AG04449 (cell line): ENCODE results near the gene CENPP.

Source experiments
- CTCF ChIA-PET: fragments of 350-600 bp; formaldehyde crosslinking; extraction: SDS; loops from one replicate; lab custom pipeline; 2021; ENCODE audit warnings: antibody characterized with exemption; lab: Yijun Ruan, JAX
- POLR2A ChIA-PET: fragments of 400-600, 350-600 bp; formaldehyde crosslinking; extraction: SDS; loops from one replicate; lab custom pipeline; 2020; ENCODE audit warnings: antibody characterized with exemption, inconsistent platforms; lab: Yijun Ruan, JAX
- DNase-seq: peaks from one replicate; pipeline ENCODE4 v3.0.0-alpha.2; 2010; ENCODE audit warnings: low read depth, low spot score
- H3K4me3 ChIP-seq: 2 replicates; pipeline ENCODE4 v1.5.1; 2011; ENCODE audit warnings: low read depth, mild to moderate bottlenecking, control low read depth, low read length
- TF ChIP-seq, protein P1 (sequence below): IDR thresholded peaks from one replicate; pipeline ENCODE4 v1.5.1; 2011; ENCODE audit warnings: mild to moderate bottlenecking, moderate library complexity, low read length, control low read depth, inconsistent platforms; ENCODE audit not compliant: insufficient read depth; ENCODE audit errors: missing control alignments

Gene CENPP

GRCh38 chr9:92616199-92616641 lies 290.5 kb downstream of the CENPP start:
- no peak for DNase-seq
- TF ChIP-seq, protein P1, sequence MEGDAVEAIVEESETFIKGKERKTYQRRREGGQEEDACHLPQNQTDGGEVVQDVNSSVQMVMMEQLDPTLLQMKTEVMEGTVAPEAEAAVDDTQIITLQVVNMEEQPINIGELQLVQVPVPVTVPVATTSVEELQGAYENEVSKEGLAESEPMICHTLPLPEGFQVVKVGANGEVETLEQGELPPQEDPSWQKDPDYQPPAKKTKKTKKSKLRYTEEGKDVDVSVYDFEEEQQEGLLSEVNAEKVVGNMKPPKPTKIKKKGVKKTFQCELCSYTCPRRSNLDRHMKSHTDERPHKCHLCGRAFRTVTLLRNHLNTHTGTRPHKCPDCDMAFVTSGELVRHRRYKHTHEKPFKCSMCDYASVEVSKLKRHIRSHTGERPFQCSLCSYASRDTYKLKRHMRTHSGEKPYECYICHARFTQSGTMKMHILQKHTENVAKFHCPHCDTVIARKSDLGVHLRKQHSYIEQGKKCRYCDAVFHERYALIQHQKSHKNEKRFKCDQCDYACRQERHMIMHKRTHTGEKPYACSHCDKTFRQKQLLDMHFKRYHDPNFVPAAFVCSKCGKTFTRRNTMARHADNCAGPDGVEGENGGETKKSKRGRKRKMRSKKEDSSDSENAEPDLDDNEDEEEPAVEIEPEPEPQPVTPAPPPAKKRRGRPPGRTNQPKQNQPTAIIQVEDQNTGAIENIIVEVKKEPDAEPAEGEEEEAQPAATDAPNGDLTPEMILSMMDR, result no peak
- CTCF ChIA-PET, result interaction anchor here (0.9 to 2.8 kb wide), 3 partner anchors 17 to 288 kb away, joined by 3 to 10 read pairs (median 5); no protein-coding TSS in a partner anchor
- H3K4me3 ChIP-seq, result no peak overlapping the region
- POLR2A ChIA-PET, result no interaction called here

- H3K4me3 ChIP-seq, result no peak overlapping the region
- ChIA-PET POLR2A (interaction anchor here (0.6 kb wide), 1 partner anchor 147 kb away, joined by 4 read pairs; no protein-coding TSS in a partner anchor), CTCF (interaction anchor here (0.8 to 2.8 kb wide), 4 partner anchors 9 to 288 kb away, joined by 3 to 10 read pairs (median 4); no protein-coding TSS in a partner anchor)
Measured at GRCh38 chr9:92616655-92617111, 290.9 kb downstream of the CENPP start.

DNA sequence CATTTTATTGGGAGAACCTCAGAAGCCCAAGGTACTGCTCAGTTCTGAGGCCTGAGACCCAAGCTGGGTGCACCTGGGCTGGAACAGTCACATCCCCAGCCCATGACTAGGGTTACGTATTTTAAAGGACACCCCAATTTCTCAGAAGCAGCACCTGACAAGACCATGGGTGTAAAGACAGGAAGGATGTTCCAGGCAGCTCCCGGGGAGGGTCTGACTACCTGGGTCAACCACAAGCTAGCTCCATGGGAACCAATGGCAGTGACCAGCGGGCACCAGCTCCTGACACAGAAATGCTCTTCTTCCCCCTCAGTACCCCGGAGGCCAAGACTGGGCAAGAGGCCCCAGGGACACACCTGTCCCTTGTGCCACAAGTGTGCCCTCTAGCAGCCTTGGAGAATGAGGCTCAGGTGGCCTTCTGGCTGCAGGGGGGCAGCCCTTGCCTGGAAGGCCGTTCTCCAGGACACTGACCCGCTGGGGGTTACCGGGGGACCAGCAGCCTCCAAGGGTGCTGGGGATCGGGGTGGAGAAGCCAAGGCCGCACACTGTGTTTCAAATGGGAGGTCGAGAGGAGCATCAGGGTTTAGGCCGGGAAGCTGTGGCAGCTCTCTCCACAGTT lies 291.6 kb downstream of the CENPP start:
- no peak overlapping the region for H3K4me3 ChIP-seq
- POLR2A ChIA-PET, result interaction anchor here (0.6 kb wide), 1 partner anchor 148 kb away, joined by 4 read pairs; no protein-coding TSS in a partner anchor
- TF ChIP-seq, protein P1, result no peak
- no peak for DNase-seq
- CTCF ChIA-PET, result interaction anchor here (0.8 to 2.8 kb wide), 5 partner anchors 9 to 289 kb away, joined by 3 to 10 read pairs (median 3); no protein-coding TSS in a partner anchor

More at GRCh38 chr9:92616655-92617111, 290.9 kb downstream of the CENPP start:
- TF ChIP-seq, protein P1, result no peak
- DNase-seq, result no peak

GRCh38 chr9:92617951-92618510 lies 292.3 kb downstream of the CENPP start:
- no peak for DNase-seq
- no peak overlapping the region for H3K4me3 ChIP-seq
- ChIA-PET CTCF (interaction anchor here (1.1 to 2.8 kb wide), 2 partner anchors 10 to 16 kb away, joined by 3 to 10 read pairs; no protein-coding TSS in a partner anchor), POLR2A (no interaction called here)
- TF ChIP-seq, protein P1, result no peak

DNA sequence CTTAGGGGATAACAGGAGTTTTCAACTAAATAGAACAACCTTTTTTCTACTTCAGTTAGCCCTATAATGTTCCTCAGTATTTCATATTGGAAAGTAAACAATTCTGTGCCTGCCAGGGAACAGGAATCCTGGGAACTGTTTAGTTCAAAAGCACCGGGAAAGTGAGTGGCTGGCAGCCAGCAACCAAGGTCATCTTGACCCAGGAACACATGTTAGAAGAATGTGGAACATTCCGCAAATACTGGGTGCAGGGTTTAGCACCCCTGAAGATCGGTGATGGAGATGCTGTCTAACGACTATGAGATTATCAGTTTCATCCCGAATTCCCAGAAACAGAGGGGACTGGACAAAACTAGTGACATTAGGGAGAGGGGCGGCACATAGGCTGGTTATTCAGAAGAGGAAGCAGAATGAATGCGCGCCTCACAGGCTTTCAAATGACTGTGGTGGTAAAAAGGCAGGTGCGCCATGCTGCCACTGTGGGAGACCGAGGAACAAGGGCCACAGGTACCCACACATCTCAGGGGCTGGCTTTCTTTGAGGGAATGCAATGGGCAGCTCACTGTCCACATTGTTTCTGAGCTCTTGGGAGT lies 293.0 kb downstream of the CENPP start:
- TF ChIP-seq, protein P1, result no peak
- POLR2A ChIA-PET, result no interaction called here
- DNase-seq, result no peak
- CTCF ChIA-PET, result interaction anchor here (1.1 to 1.7 kb wide), 2 partner anchors 10 to 480 kb away, joined by 3 to 4 read pairs; no protein-coding TSS in a partner anchor
- no peak overlapping the region for H3K4me3 ChIP-seq
